GM18519 (cell line): ENCODE measurements around the gene P2RX2.

Experiments used
- ATAC-seq: cut with Tn5 transposase; IDR thresholded peaks from one replicate; pipeline ENCODE4 v1.9.1; 2021; ENCODE audit warnings: mild to moderate bottlenecking, moderate library complexity; ENCODE audit not compliant: unreplicated experiment, low FRiP score

P2RX2 gene

DNA sequence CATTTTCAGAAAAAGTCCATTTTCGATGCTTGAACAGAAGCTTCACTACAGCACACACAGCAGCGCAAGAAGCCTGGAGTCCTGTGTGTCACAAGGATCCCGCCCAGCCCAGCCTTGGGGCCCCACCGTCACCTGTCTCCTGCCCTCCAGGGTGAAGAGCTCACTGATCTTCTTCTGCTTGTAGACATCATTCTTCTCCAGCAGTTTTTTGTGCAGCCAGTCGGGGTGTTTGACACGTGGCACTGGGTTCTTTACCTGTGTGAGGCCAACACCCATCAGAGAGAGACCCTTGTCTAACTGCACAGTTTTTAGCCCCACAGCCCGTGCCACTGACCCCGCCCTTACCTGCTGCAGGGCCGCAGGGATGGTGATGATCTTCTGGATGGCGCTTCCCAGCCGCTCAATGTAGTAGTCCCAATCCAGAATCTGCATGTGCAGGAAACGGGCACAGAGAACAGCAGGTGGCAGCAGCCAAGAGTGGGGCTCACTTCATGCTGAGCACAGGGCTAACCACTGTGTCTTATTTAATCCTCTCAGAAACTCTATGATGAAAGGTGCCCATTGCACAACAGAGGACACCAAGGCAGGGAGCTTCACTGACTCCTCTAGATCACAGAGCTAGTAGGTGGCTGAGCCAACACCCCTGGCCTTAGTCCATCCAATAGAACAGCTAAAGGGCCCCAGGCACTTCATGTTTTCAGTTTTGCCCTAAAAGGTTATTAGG is 38.6 kb downstream of the P2RX2 start:
- ATAC-seq: no peak

DNA sequence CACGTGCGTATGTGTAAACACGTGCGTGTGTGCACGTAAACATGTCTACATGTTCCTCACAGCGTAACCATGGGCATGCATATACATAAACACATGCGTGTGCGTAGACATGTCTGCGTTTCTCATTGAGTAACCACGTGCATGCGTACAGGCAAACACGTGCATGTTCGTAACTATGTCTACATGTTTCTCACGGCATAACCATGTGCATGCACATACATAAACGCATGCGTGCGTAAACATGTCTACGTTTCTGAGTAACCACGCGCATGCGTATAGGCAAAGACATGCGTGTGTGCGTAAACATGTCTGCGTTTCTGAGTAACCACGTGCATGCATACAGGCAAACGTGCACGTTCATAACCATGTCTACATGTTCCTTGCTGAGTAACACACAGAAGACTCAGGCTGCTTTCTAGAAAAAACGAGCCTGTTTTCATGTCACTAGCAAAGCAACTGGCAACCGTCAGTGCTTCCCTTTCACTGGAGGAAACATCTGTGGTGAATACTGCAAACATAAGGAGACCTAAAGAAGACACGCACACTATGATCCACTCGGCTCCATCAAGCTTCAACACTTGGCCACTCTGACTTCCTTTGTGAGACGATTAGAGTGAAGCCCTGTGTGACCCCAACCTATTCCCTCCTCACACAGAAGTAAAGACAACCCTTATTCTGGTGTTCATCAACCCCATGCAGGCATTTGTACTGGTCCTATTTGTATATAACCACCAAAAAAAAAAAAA is 39.7 kb downstream of the P2RX2 start:
- ATAC-seq: no peak

DNA sequence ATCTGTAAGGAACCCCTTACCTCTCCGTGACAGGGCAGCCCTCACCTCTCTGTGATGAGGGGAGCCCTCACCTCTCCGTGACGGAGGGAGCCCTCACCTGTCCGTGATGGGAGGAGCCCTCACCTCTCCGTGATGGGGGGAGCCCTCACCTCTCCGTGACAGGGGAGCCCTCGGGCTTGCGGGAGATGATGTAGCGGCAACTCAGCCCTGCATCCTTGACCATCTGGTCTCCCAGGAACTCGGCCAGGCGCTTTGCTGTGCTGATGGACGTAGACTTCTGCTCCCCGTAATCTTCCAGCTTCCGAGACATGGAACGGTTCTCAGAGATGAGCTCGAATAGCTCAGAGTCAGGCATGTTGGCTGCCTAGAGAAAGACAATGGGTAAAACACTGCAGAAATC is 40.6 kb downstream of the P2RX2 start:
- no peak for ATAC-seq

DNA sequence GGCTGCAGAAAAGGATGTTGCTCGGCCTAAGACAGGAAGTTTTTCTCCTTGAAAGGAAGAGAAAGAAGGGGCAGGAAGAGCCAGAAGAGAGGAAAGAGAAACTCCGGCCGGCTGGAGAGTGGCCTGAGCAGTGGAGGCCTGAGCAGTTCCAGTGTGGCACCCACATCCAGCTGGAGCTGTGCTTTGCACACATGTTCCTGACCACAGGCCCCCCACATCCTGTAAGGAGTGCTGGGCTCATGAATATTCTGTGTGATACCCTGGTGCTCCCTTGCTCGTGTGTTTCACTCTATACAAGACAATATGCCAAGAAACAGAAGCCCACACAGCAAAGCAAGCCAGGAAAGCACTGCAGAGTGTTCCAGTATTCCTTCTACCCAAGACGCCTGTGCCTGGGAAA is 41.5 kb downstream of the P2RX2 start:
- ATAC-seq: no peak

DNA sequence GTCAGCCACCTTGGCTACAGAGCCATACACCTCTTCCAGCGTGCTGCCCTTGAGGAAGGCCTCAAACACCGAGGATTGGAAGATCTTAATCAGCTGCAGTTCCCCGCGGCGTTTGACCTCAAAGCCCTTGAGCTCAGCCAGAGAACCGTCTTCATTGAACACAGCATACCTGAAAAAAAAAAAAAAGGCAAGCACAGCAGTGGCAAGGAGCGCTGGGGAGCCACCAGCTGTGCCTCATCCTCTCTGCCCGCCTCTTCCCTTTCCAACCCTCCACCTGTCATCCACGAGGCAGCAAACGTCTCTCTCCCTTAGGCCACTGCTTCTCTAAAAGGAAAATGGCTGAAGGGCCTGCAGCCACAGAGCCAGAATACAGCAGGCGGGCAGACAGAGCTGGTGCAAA is 42.4 kb downstream of the P2RX2 start:
- ATAC-seq: no peak

DNA sequence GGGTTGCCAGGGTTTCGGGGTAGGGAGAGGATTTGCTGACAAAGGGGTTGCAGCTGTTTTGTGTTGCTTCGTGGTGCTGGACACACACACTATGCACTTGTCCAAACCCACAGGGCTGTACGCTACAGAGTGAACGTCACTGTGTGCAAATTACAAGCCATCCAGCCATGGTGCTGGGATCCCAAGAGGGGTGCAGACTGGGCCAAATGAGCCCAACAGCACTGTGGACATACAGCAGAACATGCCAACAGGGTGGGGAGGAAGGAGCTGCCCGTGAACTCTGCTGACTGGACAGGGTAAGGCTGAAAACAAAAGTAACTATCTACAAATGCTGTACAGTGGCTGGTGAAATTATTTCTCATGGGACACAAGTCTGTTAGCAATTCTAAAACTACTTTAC is 43.4 kb downstream of the P2RX2 start:
- ATAC-seq: no peak

DNA sequence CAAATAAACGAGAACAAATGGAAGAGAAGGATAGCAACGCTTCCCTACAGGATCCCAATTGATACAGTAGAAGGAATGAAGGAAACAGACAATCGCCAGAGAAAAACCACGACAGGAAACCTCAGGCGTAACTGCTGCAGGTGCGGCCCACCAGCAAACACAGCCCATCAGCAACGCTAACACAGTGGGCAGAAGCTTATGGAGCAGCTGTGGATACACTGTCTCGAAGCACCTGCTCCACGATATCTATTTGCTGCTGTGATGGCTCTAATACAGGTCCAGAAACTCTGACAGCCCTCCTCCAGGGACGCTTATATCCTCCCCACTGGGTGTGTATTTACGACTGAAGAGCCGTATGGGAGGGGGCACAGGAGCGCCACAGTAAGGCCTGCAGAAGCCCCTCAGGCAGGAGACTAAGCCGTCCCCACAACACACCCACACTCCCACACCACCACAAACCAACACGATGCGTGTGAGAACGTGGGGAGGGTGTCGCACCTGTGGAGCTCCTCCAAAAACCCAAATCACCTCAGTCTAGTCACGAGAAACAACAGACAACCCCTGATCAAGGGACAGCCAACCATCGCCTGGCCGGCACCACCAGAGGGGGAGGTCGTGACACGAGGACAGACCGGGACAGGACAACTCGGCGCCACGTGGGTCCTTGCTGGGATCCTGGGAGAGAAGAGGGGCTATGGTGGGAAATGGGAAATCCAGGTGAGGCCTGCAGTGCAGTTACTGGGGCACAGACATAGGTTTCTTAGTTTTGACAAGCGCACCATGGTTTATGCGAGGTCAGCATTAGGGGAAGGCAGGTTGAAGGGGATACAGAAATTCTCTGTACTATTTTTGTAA is 44.6 kb downstream of the P2RX2 start:
- ATAC-seq: no peak

DNA sequence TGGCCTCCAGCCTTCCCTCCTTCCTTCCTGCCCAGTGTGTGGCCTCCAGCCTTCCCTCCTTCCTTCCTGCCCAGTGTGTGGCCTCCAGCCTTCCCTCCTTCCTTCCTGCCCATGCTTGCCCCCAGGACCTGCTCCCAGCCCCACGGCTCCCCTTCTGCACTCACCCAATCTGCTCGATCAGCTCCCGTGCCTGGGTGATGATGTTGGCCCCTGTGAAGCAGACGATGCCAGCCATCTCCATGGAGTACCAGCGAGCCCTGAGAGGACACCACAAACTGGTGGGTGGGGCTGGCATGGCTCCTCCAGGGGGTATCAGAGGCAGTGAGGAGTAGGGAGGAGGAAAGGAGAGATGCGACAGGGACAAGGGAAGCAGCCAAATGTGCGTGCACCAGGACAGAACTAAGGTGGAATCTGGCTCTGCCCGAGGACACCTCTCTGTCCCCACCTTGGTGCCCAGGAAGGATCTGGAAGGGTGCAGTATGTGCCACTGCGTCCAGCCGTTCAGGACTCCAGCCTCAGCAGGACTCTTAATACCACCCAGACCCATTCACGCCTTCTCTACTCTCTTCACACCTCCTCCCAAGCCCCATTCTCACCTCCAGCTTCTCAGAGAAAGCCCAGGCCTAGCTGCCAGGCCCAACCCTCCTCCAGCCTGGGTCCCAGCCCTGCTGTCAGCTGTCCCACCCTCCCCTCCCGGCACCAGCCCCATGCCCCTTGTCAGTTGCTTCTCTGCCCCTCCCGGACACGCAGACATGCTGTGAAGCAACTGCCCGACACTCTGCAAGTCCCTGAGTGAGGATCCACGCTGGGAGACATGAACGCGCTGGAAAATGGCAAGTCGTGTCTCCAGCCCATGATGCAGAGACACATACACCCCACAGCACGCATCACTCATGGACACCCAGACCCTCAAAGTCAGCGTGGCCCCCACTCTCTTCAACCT is 45.9 kb downstream of the P2RX2 start:
- no peak for ATAC-seq

DNA sequence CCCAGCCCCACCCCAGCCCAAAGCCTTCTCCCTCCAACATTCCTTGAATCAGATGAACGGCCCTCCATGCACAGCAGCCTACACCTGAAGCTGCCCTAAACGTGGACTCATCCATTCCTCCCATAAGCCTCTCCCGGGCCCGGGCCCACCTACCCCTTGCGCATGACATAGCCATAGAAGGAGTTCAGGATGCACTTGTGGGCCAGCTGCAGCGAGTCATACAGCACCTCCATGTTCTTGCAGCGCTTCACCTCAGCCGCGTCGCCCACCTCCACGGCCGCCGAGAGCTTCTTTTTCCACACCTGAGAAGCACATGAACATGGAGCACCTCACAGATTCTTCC is 46.5 kb downstream of the P2RX2 start:
- ATAC-seq: no peak

DNA sequence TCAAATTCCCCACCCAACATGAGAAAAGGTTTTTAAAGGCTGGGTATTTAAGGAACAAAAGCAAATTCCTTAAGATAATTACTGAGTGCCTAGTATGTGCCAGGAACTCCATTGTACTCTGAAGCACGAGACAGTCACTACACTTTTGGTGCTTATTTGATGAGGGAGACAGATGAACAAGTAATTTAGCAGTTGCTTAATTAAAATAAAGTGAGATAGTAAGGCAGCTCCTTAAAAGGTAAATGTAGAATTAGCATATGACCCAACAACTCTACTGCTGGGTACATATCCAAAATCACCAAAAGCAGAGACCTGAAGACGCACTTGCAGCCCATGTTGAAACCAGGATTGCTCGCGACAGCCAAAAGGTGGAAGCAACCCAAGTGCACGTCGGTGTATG is 47.2 kb downstream of the P2RX2 start:
- no peak for ATAC-seq

DNA sequence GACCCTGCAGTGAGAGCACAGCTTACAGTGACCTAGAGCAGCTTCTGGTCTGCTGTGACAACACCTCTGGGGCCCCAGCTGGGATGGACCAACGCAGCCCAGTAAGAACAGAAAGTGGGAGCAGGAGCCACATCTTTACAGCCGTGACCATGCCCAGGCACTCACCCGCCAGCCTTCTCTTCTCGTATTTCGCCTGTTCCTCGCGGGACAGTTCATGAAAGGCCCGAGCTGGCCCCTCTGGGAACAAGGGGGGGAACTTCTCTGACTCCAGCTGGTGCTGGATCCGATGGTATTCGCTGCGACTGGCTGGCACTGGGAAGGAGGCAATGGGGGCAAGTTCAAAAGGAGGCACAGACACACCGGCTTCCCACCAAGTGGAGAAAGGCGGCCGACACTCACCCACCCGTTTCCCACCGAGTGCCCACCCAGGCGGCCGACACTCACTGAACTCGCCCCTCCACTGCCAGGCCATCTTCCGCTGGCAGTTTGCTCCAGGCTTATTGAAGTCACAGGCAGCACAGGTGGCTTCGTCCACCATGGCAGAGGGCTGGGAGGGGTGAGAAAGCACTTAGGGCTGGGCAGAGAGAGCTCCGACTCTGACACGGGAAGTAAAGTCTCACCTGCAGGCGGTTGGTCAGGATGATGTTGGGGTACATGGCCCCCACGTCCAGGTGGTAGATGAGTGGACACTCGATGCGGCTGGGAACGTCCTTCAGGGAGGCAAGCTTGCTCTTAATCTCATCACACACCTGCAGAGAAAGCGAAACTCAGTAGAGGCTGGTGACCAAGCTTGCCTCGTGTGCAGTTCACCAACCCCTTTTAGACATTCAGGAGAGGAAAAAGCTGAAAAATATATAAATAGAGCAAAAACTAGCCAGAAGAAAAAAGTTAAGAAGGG is 49.9 kb downstream of the P2RX2 start:
- ATAC-seq: no peak

DNA sequence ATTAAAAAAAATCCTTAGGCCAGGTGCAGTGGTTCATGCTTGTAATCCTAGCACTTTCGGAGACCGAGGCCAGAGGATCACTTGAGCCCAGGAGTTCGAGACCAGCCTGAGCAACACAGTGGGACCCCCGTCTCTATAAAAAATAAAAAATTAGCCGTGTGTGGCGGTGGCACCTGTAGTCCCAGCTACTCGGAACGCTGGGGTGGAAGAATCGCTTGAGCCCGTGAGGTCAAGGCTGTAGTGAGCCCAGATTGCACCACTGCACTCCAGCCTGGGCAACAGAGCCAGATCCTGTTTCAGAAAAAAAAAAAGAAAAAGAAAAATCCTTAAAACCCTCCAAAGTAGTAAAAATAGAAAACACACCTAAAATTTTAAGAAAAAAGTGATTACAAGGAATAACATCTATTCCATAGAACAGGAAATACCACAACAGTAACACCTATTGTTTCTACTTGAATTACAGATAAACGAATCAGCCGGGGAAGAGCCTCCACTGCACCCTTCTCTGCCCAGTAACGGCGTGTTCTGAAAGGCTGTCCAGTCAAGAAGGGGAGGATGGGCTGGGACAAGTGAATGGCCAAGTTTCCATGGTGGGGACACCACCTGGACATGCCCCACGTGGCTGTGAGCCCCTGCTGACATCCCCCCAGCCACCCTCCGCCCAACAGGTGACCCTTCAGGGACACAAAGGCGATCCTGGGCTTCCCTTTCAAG is 50.7 kb downstream of the P2RX2 start:
- ATAC-seq: no peak
